ENCODE data around the gene DENND11. TPM values are rescaled to one million over a fixed set of nuclear protein-coding genes. Genes with fewer than 3 reads are reported as not detected.

DENND11 gene
- total RNA-seq, 2 experiments from 2014 or later, result 29.8 to 30.7 TPM

- Mint-ChIP-seq H3K9me3 (no peaks in the 10 kb centered on the region), H3K27ac (peak overlapping the region; percentile 24), H3K27me3 (ENCODE audit: low read depth) (no peaks in the 10 kb centered on the region), H3K4me3 (no peak overlapping the region), H3K36me3 (ENCODE audit: low read depth) (peaks cover 14% of the 10 kb centered on the region), H3K4me1 (ENCODE audit: low read depth) (peaks cover 15% of the 10 kb centered on the region)
- CTCF ChIA-PET, result interaction anchor here (0.6 kb wide), 1 partner anchor 632 kb away, joined by 3 read pairs; no protein-coding TSS in a partner anchor
- no peak for DNase-seq
- intact Hi-C loops (cut with micrococcal nuclease), result loop anchor here (1.0 to 2.0 kb wide), 2 partner anchors 20 to 25 kb away; no protein-coding TSS in a partner anchor
Observed at GRCh38 chr7:141674171-141674671, 27.7 kb downstream of the DENND11 start.

- intact Hi-C loops (cut with micrococcal nuclease), result no loop called here
- peaks cover 18% of the 10 kb centered on the region for H3K36me3 Mint-ChIP-seq (ENCODE audit: low read depth)
- no peaks in the 10 kb centered on the region for H3K9me3 Mint-ChIP-seq
- no peak overlapping the region for H3K27ac Mint-ChIP-seq
- H3K4me3 Mint-ChIP-seq, result no peak overlapping the region
- DNase-seq, result no peak
- H3K4me1 Mint-ChIP-seq (ENCODE audit: low read depth), result peaks cover 8% of the 10 kb centered on the region
- H3K27me3 Mint-ChIP-seq (ENCODE audit: low read depth), result no peaks in the 10 kb centered on the region
- CTCF ChIA-PET, result interaction anchor here (0.6 kb wide), 1 partner anchor 64 kb away, joined by 3 read pairs; no protein-coding TSS in a partner anchor
Observed at GRCh38 chr7:141673346-141673745, 28.6 kb downstream of the DENND11 start.

DNA sequence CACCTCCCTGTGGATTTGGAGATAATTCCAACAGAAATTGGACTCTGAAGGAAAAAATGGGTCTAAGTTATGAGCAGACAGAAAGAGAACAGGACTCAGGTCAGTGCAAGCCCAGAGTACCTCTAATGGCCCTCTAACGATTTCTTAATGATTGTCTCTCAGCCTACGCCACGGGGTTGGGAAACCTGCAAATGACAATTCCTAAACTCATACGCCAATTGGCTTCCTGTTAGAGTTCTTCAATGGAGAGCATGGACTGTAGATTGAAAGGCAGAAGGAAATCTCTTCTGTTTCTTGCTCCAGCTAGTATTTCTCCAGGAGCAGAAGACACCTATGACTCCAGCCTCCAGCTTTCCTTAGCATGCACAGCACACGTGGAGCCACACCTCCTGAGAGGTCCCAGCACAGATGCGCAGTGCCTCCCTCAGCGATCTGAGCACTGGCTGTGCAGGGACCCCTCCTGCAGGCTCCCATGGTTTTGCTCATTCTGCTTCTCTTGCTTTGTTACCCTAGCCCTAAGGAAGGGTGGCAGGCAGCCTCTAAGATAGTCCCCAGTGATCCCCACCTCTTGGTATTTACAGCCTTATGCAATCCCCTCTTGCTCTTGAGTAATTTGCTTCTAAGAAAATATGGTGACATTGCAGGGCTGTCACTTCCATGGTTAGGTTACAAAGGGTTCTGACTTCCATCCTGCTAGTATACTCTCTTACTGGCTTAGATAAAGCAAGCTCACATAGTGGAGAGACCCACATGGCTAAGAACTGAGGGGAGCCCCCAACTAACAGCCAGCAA, 30.1 kb downstream of the DENND11 start:
- Mint-ChIP-seq H3K27me3 (ENCODE audit: low read depth) (no peaks in the 10 kb centered on the region), H3K9me3 (no peaks in the 10 kb centered on the region), H3K4me3 (no peak overlapping the region), H3K36me3 (ENCODE audit: low read depth) (peaks cover 18% of the 10 kb centered on the region), H3K27ac (no peak overlapping the region), H3K4me1 (ENCODE audit: low read depth) (peaks cover 8% of the 10 kb centered on the region)
- no peak for DNase-seq
- intact Hi-C loops (cut with micrococcal nuclease), result no loop called here
- CTCF ChIA-PET, result no interaction called here

- Mint-ChIP-seq H3K36me3 (ENCODE audit: low read depth) (peaks cover 18% of the 10 kb centered on the region), H3K9me3 (no peaks in the 10 kb centered on the region), H3K27me3 (ENCODE audit: low read depth) (no peaks in the 10 kb centered on the region), H3K4me1 (ENCODE audit: low read depth) (no peaks in the 10 kb centered on the region), H3K27ac (peak overlapping the region; percentile 67), H3K4me3 (no peak overlapping the region)
- no peak for DNase-seq
- intact Hi-C loops (cut with micrococcal nuclease), result no loop called here
- CTCF ChIA-PET, result interaction anchor here (1.6 kb wide), 1 partner anchor 14 kb away, joined by 5 read pairs; no protein-coding TSS in a partner anchor
Observed at GRCh38 chr7:141668853-141669252, 33.1 kb downstream of the DENND11 start.

GRCh38 chr7:141666071-141666470, 35.9 kb downstream of the DENND11 start:
- Mint-ChIP-seq H3K36me3 (ENCODE audit: low read depth) (peaks cover 12% of the 10 kb centered on the region), H3K9me3 (no peaks in the 10 kb centered on the region), H3K4me3 (no peak overlapping the region), H3K27ac (no peak overlapping the region), H3K27me3 (ENCODE audit: low read depth) (no peaks in the 10 kb centered on the region), H3K4me1 (ENCODE audit: low read depth) (peaks cover 7% of the 10 kb centered on the region)
- intact Hi-C loops (cut with micrococcal nuclease), result no loop called here
- CTCF ChIA-PET, result interaction anchor here (0.6 to 1.9 kb wide), 2 partner anchors 11 to 72 kb away, joined by 3 to 7 read pairs; partner anchors contain the start of gene SSBP1
- no peak for DNase-seq

- Mint-ChIP-seq H3K9me3 (no peaks in the 10 kb centered on the region), H3K4me1 (ENCODE audit: low read depth) (peaks cover 7% of the 10 kb centered on the region), H3K4me3 (no peak overlapping the region), H3K27ac (peak overlapping the region; percentile 11), H3K27me3 (ENCODE audit: low read depth) (no peaks in the 10 kb centered on the region), H3K36me3 (ENCODE audit: low read depth) (peaks cover 12% of the 10 kb centered on the region)
- DNase-seq, result no peak
- CTCF ChIA-PET, result interaction anchor here (0.6 to 1.9 kb wide), 3 partner anchors 11 to 92 kb away, joined by 3 to 7 read pairs (median 3); partner anchors contain the start of gene SSBP1
- intact Hi-C loops (cut with micrococcal nuclease), result no loop called here
Observed at GRCh38 chr7:141665208-141666035, 36.5 kb downstream of the DENND11 start.

DNA sequence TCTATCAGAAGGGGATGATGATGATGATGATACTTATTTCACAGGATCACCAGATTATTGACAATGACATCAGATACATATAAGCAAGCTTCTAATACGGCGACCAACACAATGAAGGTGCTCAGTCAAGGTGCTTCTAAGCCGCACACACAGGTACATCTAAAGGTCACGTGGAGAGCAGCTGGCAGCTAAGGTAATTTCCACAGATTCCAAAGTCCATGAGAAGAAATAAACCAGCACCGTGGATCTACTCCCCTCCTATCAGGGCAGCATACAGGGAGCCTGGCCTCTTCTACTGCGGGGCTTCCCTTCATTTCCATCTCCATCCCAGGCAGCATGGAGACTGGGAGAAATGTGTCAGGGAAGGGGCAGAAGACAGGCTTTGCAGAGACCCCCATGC, 37.5 kb downstream of the DENND11 start:
- H3K4me1 Mint-ChIP-seq (ENCODE audit: low read depth), result peaks cover 7% of the 10 kb centered on the region
- peaks cover 12% of the 10 kb centered on the region for H3K36me3 Mint-ChIP-seq (ENCODE audit: low read depth)
- no peaks in the 10 kb centered on the region for H3K9me3 Mint-ChIP-seq
- no peak overlapping the region for H3K27ac Mint-ChIP-seq
- no peaks in the 10 kb centered on the region for H3K27me3 Mint-ChIP-seq (ENCODE audit: low read depth)
- intact Hi-C loops (cut with micrococcal nuclease), result no loop called here
- no peak overlapping the region for H3K4me3 Mint-ChIP-seq
- CTCF ChIA-PET, result interaction anchor here (1.9 kb wide), 1 partner anchor 10 kb away, joined by 7 read pairs; no protein-coding TSS in a partner anchor
- no peak for DNase-seq

- Mint-ChIP-seq H3K36me3 (ENCODE audit: low read depth) (peaks cover 8% of the 10 kb centered on the region), H3K27ac (peak overlapping the region; percentile 39), H3K4me3 (no peak overlapping the region), H3K4me1 (ENCODE audit: low read depth) (peaks cover 7% of the 10 kb centered on the region), H3K27me3 (ENCODE audit: low read depth) (no peaks in the 10 kb centered on the region), H3K9me3 (no peaks in the 10 kb centered on the region)
- intact Hi-C loops (cut with micrococcal nuclease), result no loop called here
- no peak for DNase-seq
- CTCF ChIA-PET, result interaction anchor here (0.8 to 1.5 kb wide), 2 partner anchors 9 to 173 kb away, joined by 4 read pairs; no protein-coding TSS in a partner anchor
Observed at GRCh38 chr7:141663081-141663849, 38.7 kb downstream of the DENND11 start.

- CTCF ChIA-PET, result interaction anchor here (0.7 kb wide), 1 partner anchor 419 kb away, joined by 3 read pairs; no protein-coding TSS in a partner anchor
- Mint-ChIP-seq H3K36me3 (ENCODE audit: low read depth) (peaks cover 3% of the 10 kb centered on the region), H3K4me1 (ENCODE audit: low read depth) (peaks cover 9% of the 10 kb centered on the region), H3K27me3 (ENCODE audit: low read depth) (no peaks in the 10 kb centered on the region), H3K27ac (peak overlapping the region; percentile 38), H3K4me3 (no peak overlapping the region), H3K9me3 (no peaks in the 10 kb centered on the region)
- intact Hi-C loops (cut with micrococcal nuclease), result no loop called here
- DNase-seq, result no peak
Observed at GRCh38 chr7:141660259-141660658, 41.7 kb downstream of the DENND11 start.

DNA sequence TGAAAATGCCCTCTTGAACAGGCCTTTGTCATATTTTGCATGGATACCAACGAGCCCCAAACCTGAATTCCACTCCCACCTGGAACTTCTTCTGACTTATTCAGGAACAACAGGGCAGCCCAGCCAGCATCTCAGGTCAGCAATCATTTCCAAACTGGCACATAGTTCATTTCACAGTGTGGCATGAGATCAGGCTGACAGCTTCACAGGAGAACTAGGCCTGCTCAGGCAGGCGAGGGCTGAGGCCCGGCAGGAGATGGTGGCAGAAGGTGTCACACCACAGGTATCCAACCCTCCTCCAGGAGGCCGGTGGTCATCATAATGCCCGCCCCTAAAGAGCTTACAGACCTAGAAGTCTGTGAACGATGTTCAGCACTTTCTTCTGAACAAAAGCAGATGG, 42.5 kb downstream of the DENND11 start:
- Mint-ChIP-seq H3K9me3 (no peaks in the 10 kb centered on the region), H3K4me1 (ENCODE audit: low read depth) (peaks cover 10% of the 10 kb centered on the region), H3K27ac (no peak overlapping the region), H3K36me3 (ENCODE audit: low read depth) (peaks cover 5% of the 10 kb centered on the region), H3K4me3 (no peak overlapping the region), H3K27me3 (ENCODE audit: low read depth) (no peaks in the 10 kb centered on the region)
- DNase-seq, result no peak
- CTCF ChIA-PET, result interaction anchor here (0.6 to 1.5 kb wide), 3 partner anchors 11 to 126 kb away, joined by 3 to 5 read pairs (median 3); no protein-coding TSS in a partner anchor
- intact Hi-C loops (cut with micrococcal nuclease), result loop anchor here (10.0 kb wide), 1 partner anchor 645 kb away; no protein-coding TSS in a partner anchor

GRCh38 chr7:141654551-141654950, 47.4 kb downstream of the DENND11 start:
- H3K4me1 Mint-ChIP-seq (ENCODE audit: low read depth), result peaks cover 6% of the 10 kb centered on the region
- H3K27me3 Mint-ChIP-seq (ENCODE audit: low read depth), result no peaks in the 10 kb centered on the region
- H3K27ac Mint-ChIP-seq, result peak overlapping the region; percentile 68
- intact Hi-C loops (cut with micrococcal nuclease), result loop anchor here (1.0 to 10.0 kb wide), 8 partner anchors 20 to 650 kb away; partner anchors contain the start of gene SSBP1
- no peak overlapping the region for H3K4me3 Mint-ChIP-seq
- H3K9me3 Mint-ChIP-seq, result no peaks in the 10 kb centered on the region
- peak; percentile 84 for DNase-seq
- CTCF ChIA-PET, result interaction anchor here (0.6 to 4.6 kb wide), 17 partner anchors 8 to 322 kb away, joined by 3 to 52 read pairs (median 4); partner anchors contain the start of genes SSBP1 and WEE2
- H3K36me3 Mint-ChIP-seq (ENCODE audit: low read depth), result peaks cover 7% of the 10 kb centered on the region
